GM10847 (cell line): ENCODE data around the gene PEX26.

Experiments
- POLR2A ChIP-seq: IDR thresholded peaks from 2 replicates; pipeline ENCODE4 v1.6.1; 2011; ENCODE audit not compliant: insufficient read length; ENCODE audit errors: extremely low read depth

PEX26 gene

DNA sequence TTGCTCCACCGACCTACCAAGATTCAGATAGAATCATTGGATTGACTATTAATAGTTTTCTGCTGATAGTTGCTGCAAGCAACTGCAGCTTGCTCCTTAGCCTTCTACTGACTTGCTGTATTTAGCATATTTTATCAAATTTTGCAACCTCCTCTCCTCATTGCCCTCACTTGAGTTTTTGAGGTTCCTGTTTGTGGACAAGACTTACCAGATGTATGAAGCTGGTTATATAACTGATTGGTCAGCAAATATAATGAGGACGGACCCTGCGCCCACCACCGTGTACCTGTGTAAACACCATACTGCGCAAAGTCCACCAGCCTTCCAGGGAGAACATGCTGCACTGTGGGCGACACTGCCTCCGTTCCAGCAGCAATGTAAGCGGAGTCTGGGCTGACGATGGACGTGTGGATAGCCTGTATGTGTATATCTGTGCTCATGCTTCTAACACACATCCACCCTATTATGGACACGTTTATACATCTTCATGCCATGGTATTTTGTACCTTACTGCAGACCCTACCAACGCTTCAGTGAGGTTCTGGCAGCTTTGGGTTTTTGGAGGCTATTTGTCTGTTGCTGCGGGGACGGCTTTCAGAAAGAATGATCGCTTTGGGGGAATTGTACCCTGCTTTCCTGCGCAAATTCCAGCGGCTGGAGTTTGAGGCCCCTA, 70.6 kb downstream of the PEX26 start:
- TF ChIP-seq POLR2A = no peak

DNA sequence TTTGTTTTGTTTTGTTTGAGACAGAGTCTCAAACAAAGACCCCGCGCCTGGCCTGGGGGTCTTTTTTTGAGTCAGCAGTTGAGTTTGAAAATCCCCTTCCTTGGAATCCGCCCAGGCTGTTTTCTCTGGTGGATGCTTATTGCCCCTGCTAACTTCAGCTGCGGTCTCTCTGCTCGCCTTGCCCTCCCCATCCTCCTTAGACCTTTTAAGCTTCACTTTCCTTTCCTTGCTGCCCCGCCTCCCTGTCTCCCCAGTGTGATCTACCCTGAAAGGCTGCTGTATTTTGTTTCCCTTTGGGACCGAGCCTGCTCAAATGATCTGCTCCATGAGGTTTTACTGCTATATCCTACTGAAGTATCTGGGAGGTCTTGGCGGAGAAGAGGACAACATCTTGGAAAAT, 74.7 kb downstream of the PEX26 start:
- TF ChIP-seq POLR2A = no peak

DNA sequence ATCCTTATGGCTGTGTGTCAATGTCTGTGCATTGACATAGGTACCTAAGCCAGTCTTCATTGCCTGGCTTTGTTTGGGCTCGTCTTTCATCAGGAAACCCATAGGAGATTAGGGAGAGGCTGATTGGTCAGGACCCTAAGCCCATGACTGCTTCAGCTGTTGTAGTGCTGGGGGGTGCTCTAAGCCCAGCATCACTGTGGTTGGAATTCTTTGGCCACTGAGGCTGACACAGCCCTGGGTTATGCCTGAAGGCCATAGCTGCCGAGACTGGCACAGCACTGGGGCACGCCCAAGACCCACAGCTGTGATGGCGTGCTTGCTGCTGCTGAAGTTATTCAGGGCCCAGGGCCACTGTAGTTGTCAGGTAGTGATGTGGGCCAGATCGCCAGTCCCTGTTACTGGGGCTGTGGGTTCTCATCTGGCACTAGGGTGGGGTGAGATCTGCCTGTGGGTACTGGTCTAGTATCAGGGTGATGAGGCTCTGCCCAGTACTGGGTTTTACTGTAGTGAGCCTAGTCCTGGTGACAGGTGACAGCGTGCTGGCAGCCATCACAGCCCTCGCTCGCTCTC, 77.1 kb downstream of the PEX26 start:
- no peak for TF ChIP-seq POLR2A
